Epidermal melanocyte (primary cell): Measurements from ENCODE around the gene PSMD12.
"Not testable (repeated sequence)": the region's sequence is repeated elsewhere in the genome, so short reads cannot be mapped to it uniquely, and the experiment has no call there.

Source experiments
- DNase-seq: peaks from one replicate; pipeline ENCODE4 v3.0.0; 2011; ENCODE audit warnings: low spot score; ENCODE audit not compliant: insufficient read length

The PSMD12 gene

GRCh38 chr17:67366193-67367157 is at the start of gene PSMD12:
Gene PSMD12, minus strand, starts transcription at chr17:67366577. Its CDS starts 58 bp downstream, at chr17:67366519.
- peak; percentile 71 for DNase-seq

- no peak for DNase-seq
Observed at GRCh38 chr17:67415291-67415690, 48.9 kb upstream of the PSMD12 start.

GRCh38 chr17:67414559-67414958 is 48.2 kb upstream of the PSMD12 start:
- no peak for DNase-seq

- DNase-seq: no peak
Observed at GRCh38 chr17:67414130-67414529, 47.8 kb upstream of the PSMD12 start.

GRCh38 chr17:67413388-67413787 is 47.0 kb upstream of the PSMD12 start:
- DNase-seq: no peak

- DNase-seq: no peak
Observed at GRCh38 chr17:67412941-67413340, 46.6 kb upstream of the PSMD12 start.

- DNase-seq: no peak
Observed at GRCh38 chr17:67412032-67412431, 45.7 kb upstream of the PSMD12 start.

GRCh38 chr17:67411397-67411796 is 45.0 kb upstream of the PSMD12 start:
- DNase-seq: no peak

- DNase-seq: not testable (repeated sequence)
Observed at GRCh38 chr17:67408455-67408830, 42.1 kb upstream of the PSMD12 start.

GRCh38 chr17:67403483-67403882 is 37.1 kb upstream of the PSMD12 start:
- no peak for DNase-seq

GRCh38 chr17:67403065-67403464 is 36.7 kb upstream of the PSMD12 start:
- DNase-seq: no peak

GRCh38 chr17:67401598-67402504 is 35.5 kb upstream of the PSMD12 start:
- DNase-seq: no peak

- DNase-seq: no peak
Observed at GRCh38 chr17:67401106-67401505, 34.7 kb upstream of the PSMD12 start.

GRCh38 chr17:67400193-67400592 is 33.8 kb upstream of the PSMD12 start:
- DNase-seq: no peak

- no peak for DNase-seq
Observed at GRCh38 chr17:67399676-67400075, 33.3 kb upstream of the PSMD12 start.

- DNase-seq: no peak
Observed at GRCh38 chr17:67393809-67394397, 27.5 kb upstream of the PSMD12 start.

GRCh38 chr17:67392111-67392510 is 25.7 kb upstream of the PSMD12 start:
- no peak for DNase-seq

GRCh38 chr17:67390646-67391361 is 24.4 kb upstream of the PSMD12 start:
- no peak for DNase-seq

- DNase-seq: no peak
Observed at GRCh38 chr17:67390006-67390645, 23.7 kb upstream of the PSMD12 start.

GRCh38 chr17:67388986-67389385 is 22.6 kb upstream of the PSMD12 start:
- DNase-seq: no peak
